K562 (cell line): ENCODE measurements around the gene CEMIP. TPM values are rescaled to one million over a fixed set of nuclear protein-coding genes. Genes with fewer than 3 reads are reported as not detected.

Source experiments
- ATAC-seq: fragments of 200-7000 bp; cut with Tn5 transposase; 3 replicates; pipeline ENCODE4 v1.9.1; 2020; ENCODE audit warnings: moderate library complexity
- BruUV-seq: library from RNA; stranded (reverse); fragments of 400-500 nt; replicated peaks from 2 replicates; lab custom pipeline; 2021; lab: Mats Ljungman, UMichigan
- CTCF ChIA-PET: fragments of 300-600 bp; formaldehyde crosslinking; extraction: SDS; loops from one replicate; lab custom pipeline; 2021; ENCODE audit warnings: low intra/inter-chr PET ratio; lab: Yijun Ruan, JAX
- POLR2A ChIA-PET: fragments of 300-600, 350-650 bp; sonication (Branson Sonifier 250); formaldehyde crosslinking; extraction: SDS; loops from one replicate; lab custom pipeline; 2021; ENCODE audit warnings: antibody characterized with exemption, inconsistent platforms; lab: Yijun Ruan, JAX
- DNase-seq, 4 experiments: peaks; one replicate each; pipeline versions ENCODE4 v3.0.0 to v3.0.0-alpha.2; 2011 to 2018; ENCODE audit warnings: low spot score in 3 of 4, mixed read lengths in 3 of 4; ENCODE audit errors: extremely low read depth in 1 of 4
- FAIRE-seq: peaks from 2 replicates; lab custom pipeline; 2011; peaks lifted over from hg19 to GRCh38; lab: Jason Lieb, UNC
- H2AFZ ChIP-seq: 2 replicates; pipeline ENCODE4 v1.6.0; 2011; ENCODE audit warnings: low read depth, low read length, control low read depth, inconsistent platforms
- H3K27ac ChIP-seq: fragments of 200-600 bp; 3 replicates; pipeline ENCODE4 v1.8.0; 2011; ENCODE audit warnings: low read depth, mild to moderate bottlenecking, control low read depth, inconsistent platforms, low read length, moderate library complexity, mixed read lengths; ENCODE audit errors: extremely low read depth
- H3K27me3 ChIP-seq, 2 experiments: fragments of 300-600 bp in 1 of 2; 2 replicates in 1 of 2; 3 replicates in 1 of 2; pipeline versions ENCODE4 v1.6.0 to v1.8.0; 2011; ENCODE audit warnings: inconsistent platforms in 2 of 2, low read length in 2 of 2, mild to moderate bottlenecking in 1 of 2, mixed read lengths in 1 of 2, moderate library complexity in 1 of 2; ENCODE audit not compliant: control insufficient read depth in 2 of 2, insufficient read depth in 2 of 2
- H3K36me3 ChIP-seq: fragments of 300-600 bp; 3 replicates; pipeline ENCODE4 v1.8.0; 2011; ENCODE audit warnings: mild to moderate bottlenecking, low read length, inconsistent platforms; ENCODE audit not compliant: control insufficient read depth, insufficient read depth
- H3K4me1 ChIP-seq, 2 experiments: fragments of 200-600 bp in 1 of 2; replicated peaks in 1 of 2; 2 replicates in 1 of 2; 3 replicates in 1 of 2; pipeline versions ENCODE4 v1.5.1 to v1.8.0; 2011; ENCODE audit warnings: inconsistent platforms in 2 of 2, low read length in 2 of 2, mild to moderate bottlenecking in 1 of 2, mixed read lengths in 1 of 2, moderate library complexity in 1 of 2; ENCODE audit not compliant: control insufficient read depth in 2 of 2, insufficient read depth in 2 of 2
- H3K4me2 ChIP-seq: 2 replicates; pipeline ENCODE4 v1.6.1; 2011; ENCODE audit warnings: low read length, control low read depth, inconsistent platforms, mixed read lengths; ENCODE audit not compliant: insufficient read depth
- H3K4me3 ChIP-seq: fragments of 200-600 bp; sonication (generic), shearing (Covaris generic); 2 replicates; pipeline ENCODE4 v1.5.1; 2016; ENCODE audit warnings: control low read depth, inconsistent platforms
- H3K79me2 ChIP-seq: fragments of 200-600 bp; 3 replicates; pipeline ENCODE4 v1.8.0; 2011; ENCODE audit warnings: low read length, inconsistent platforms; ENCODE audit not compliant: control insufficient read depth, insufficient read depth
- H3K9ac ChIP-seq, 2 experiments: 2 replicates each; pipeline versions ENCODE4 v1.6.0 to v1.6.1; 2011; ENCODE audit warnings: low read depth in 2 of 2, low read length in 2 of 2, control low read depth in 1 of 2, inconsistent platforms in 1 of 2, mild to moderate bottlenecking in 1 of 2, mixed read lengths in 1 of 2; ENCODE audit not compliant: insufficient read depth in 1 of 2
- H3K9me1 ChIP-seq: one replicate; pipeline ENCODE4 v1.6.0; 2011; ENCODE audit warnings: inconsistent platforms, mild to moderate bottlenecking, low read length, moderate library complexity; ENCODE audit not compliant: control insufficient read depth, insufficient read depth
- H3K9me3 ChIP-seq: replicated peaks from 2 replicates; pipeline ENCODE4 v1.5.1; 2011; ENCODE audit warnings: low read depth, low read length, inconsistent platforms; ENCODE audit not compliant: control insufficient read depth, insufficient read depth
- H4K20me1 ChIP-seq: replicated peaks from 2 replicates; pipeline ENCODE4 v1.6.1; 2011; ENCODE audit warnings: low read length, inconsistent platforms, mixed read lengths; ENCODE audit not compliant: control insufficient read depth, insufficient read depth
- HDAC2 ChIP-seq: fragments of 450-650 bp; IDR thresholded peaks from 2 replicates; pipeline ENCODE4 v1.6.1; 2016; ENCODE audit warnings: mild to moderate bottlenecking
- KLF6 ChIP-seq: fragments of 250-450 bp; sonication (Bioruptor Pico); IDR thresholded peaks from 2 replicates; pipeline ENCODE4 v1.4.0; 2020; ENCODE audit warnings: mild to moderate bottlenecking, moderate library complexity, borderline replicate concordance
- NEUROD1 ChIP-seq: fragments of 150-350 bp; IDR thresholded peaks from 2 replicates; pipeline ENCODE4 v1.6.1; 2014; ENCODE audit warnings: borderline replicate concordance, low read length, low read depth; ENCODE audit not compliant: partially characterized antibody
- PTBP1 ChIP-seq: fragments of 200-400 bp; formaldehyde crosslinking; IDR thresholded peaks from 2 replicates; pipeline ENCODE4 v1.6.1; 2017; ENCODE audit warnings: low read depth, low read length
- STAG1 ChIP-seq: sonication (generic); formaldehyde crosslinking; IDR thresholded peaks from 2 replicates; pipeline ENCODE4 v1.5.0; 2020; ENCODE audit warnings: missing genetic modification reagents, borderline replicate concordance
- TAF15 ChIP-seq: fragments of 200-400 bp; formaldehyde crosslinking; IDR thresholded peaks from 2 replicates; pipeline ENCODE4 v1.6.1; 2017; ENCODE audit warnings: mild to moderate bottlenecking, low read depth, low read length, moderate library complexity
- ZNF75A ChIP-seq: fragments of 450-650 bp; formaldehyde crosslinking; IDR thresholded peaks from 2 replicates; pipeline ENCODE4 v1.4.0; 2020; ENCODE audit warnings: mild to moderate bottlenecking
- WGBS: fragments of 100-300 bp; shearing (Covaris generic); methylation state at CpG from one replicate; pipeline ENCODE4 v1.1.6; 2016; ENCODE audit warnings: low coverage, mixed read lengths; ENCODE audit not compliant: insufficient coverage; ENCODE audit errors: missing lambda C conversion rate; 5-methylcytosine and 5-hydroxymethylcytosine counted together
- in situ Hi-C: fragments of 300-500 bp; cut with MboI; formaldehyde crosslinking; loops from 4 replicates; pipeline ENCODE4 v1.15.0; 2018; ENCODE audit warnings: inconsistent platforms, mixed read lengths
- intact Hi-C: fragments of 100-400 bp; cut with micrococcal nuclease; formaldehyde crosslinking; loops from 2 replicates; pipeline ENCODE4 v1.14.2; 2022
- polyA plus RNA-seq, 8 experiments: library from polyadenylated mRNA; depleted of rRNA in 4 of 8; stranded (reverse) in 5 of 8; unstranded in 3 of 8; fragments of >200 nt; fragmentation: Nextera tagmentation in 2 of 8; fragmentation: Illumina TruSeq in 1 of 8; extraction: Ambion mirVana in 2 of 8; extraction: Trizol in 1 of 8; gene quantifications; 2 replicates each; pipeline versions ENCODE4 v1.2.1 to v1.2.3, GENCODE V29; 2011 to 2014; ENCODE audit warnings: inconsistent platforms in 1 of 8, missing spikeins in 1 of 8
- total RNA-seq, 7 experiments: library from RNA; depleted of rRNA in 6 of 7; stranded (reverse); fragments of >200 nt in 6 of 7; fragmentation: Illumina TruSeq in 2 of 7; extraction: Trizol in 2 of 7; gene quantifications; 2 replicates each; pipeline versions ENCODE4 v1.2.1 to v1.2.3, GENCODE V29; 2011 to 2021; ENCODE audit warnings: low replicate concordance in 1 of 7
- TF ChIP-seq, protein P1 (sequence below), 2 experiments: IDR thresholded peaks in 1 of 2; conservative IDR thresholded peaks in 1 of 2; 2 replicates each; pipeline ENCODE4 v1.6.1; 2016; ENCODE audit warnings: low read depth in 2 of 2, mild to moderate bottlenecking in 1 of 2, missing compliant biosample characterization in 1 of 2, missing genetic modification characterization in 1 of 2, moderate library complexity in 1 of 2
- TF ChIP-seq, protein P2 (sequence below): sonication (generic); formaldehyde crosslinking; IDR thresholded peaks from 2 replicates; pipeline ENCODE4 v1.8.0; 2022; ENCODE audit warnings: mild to moderate bottlenecking, missing genetic modification reagents, borderline replicate concordance

CEMIP gene
- total and polyA plus RNA-seq, 9 of the 15 experiments (the other 6 are each of a cell fraction or from before 2014, with no cell fraction given) = 0.33 TPM; not detected in 8

DNA sequence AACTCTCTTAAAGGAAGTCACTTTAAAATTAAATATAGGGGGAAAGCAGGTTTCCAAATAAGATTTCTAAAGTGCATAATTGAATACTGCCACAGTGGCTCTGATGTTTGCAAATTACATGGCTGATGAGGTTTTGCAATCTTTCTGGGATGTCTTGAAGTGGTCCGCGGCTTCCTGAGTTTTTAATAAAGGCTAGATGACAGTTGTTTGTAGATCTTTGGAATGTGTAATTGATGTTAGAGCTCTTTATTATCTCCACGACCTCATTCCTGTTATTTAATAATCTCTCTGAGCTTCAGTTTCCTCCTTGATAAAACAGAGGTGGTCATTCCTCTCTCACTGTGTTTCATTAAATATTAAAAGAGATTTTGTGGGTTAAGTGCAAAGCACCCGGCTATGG lies 27.0 kb upstream of the CEMIP start:
- DNase-seq (no peak), FAIRE-seq (no peak), ATAC-seq (no peak)
- ChIA-PET POLR2A (no interaction called here), CTCF (no interaction called here)
- Histone ChIP-seq H2AFZ (no peak overlapping the region), H3K79me2 (no peaks in the 10 kb centered on the region), H3K4me1 (no peaks in the 10 kb centered on the region; a peak in 1 of 5 replicates), H3K9me3 (no peaks in the 10 kb centered on the region), H3K36me3 (no peaks in the 10 kb centered on the region), H3K4me3 (no peak overlapping the region), H4K20me1 (no peaks in the 10 kb centered on the region), H3K27me3 (peaks cover 6 to 23% of the 10 kb centered on the region in 2 experiments), H3K27ac (no peak overlapping the region), H3K4me2 (no peak overlapping the region), H3K9ac (no peak overlapping the region), H3K9me1 (no peaks in the 10 kb centered on the region)
- in situ Hi-C loops (no loop called here), intact Hi-C loops (no loop called here)
- no TSS peak for BruUV-seq
- WGBS = 1% methylated on average over 4 of the region's 4 CpGs
- TF ChIP-seq, protein P1, sequence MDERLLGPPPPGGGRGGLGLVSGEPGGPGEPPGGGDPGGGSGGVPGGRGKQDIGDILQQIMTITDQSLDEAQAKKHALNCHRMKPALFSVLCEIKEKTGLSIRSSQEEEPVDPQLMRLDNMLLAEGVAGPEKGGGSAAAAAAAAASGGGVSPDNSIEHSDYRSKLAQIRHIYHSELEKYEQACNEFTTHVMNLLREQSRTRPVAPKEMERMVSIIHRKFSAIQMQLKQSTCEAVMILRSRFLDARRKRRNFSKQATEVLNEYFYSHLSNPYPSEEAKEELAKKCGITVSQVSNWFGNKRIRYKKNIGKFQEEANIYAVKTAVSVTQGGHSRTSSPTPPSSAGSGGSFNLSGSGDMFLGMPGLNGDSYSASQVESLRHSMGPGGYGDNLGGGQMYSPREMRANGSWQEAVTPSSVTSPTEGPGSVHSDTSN (CRISPR knock-in tag; IDR thresholded peaks at IDR 0.05; ENCODE audit: low read depth) = no peak
- TF ChIP-seq, protein P1 (tag; conservative IDR thresholded peaks at IDR 0.05; ENCODE audit: low read depth) = no peak
- no peak for TF ChIP-seq NEUROD1
- no peak for TF ChIP-seq KLF6 (CRISPR knock-in tag)
- no peak for TF ChIP-seq PTBP1
- TF ChIP-seq, protein P2, sequence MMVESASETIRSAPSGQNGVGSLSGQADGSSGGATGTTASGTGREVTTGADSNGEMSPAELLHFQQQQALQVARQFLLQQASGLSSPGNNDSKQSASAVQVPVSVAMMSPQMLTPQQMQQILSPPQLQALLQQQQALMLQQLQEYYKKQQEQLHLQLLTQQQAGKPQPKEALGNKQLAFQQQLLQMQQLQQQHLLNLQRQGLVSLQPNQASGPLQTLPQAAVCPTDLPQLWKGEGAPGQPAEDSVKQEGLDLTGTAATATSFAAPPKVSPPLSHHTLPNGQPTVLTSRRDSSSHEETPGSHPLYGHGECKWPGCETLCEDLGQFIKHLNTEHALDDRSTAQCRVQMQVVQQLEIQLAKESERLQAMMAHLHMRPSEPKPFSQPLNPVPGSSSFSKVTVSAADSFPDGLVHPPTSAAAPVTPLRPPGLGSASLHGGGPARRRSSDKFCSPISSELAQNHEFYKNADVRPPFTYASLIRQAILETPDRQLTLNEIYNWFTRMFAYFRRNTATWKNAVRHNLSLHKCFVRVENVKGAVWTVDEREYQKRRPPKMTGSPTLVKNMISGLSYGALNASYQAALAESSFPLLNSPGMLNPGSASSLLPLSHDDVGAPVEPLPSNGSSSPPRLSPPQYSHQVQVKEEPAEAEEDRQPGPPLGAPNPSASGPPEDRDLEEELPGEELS (CRISPR knock-in tag) = no peak
- TF ChIP-seq STAG1 (CRISPR knock-in tag) = no peak
- no peak for TF ChIP-seq TAF15
- no peak for TF ChIP-seq HDAC2
- no peak for TF ChIP-seq ZNF75A (CRISPR knock-in tag)
